ENCODE results near the gene IRAK3. TPM values are rescaled to one million over a fixed set of nuclear protein-coding genes. Genes with fewer than 3 reads are reported as not detected.
A peak's percentile ranks its signal among the peaks of the same experiment; 100 is the strongest.

IRAK3 gene, protein sequence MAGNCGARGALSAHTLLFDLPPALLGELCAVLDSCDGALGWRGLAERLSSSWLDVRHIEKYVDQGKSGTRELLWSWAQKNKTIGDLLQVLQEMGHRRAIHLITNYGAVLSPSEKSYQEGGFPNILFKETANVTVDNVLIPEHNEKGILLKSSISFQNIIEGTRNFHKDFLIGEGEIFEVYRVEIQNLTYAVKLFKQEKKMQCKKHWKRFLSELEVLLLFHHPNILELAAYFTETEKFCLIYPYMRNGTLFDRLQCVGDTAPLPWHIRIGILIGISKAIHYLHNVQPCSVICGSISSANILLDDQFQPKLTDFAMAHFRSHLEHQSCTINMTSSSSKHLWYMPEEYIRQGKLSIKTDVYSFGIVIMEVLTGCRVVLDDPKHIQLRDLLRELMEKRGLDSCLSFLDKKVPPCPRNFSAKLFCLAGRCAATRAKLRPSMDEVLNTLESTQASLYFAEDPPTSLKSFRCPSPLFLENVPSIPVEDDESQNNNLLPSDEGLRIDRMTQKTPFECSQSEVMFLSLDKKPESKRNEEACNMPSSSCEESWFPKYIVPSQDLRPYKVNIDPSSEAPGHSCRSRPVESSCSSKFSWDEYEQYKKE
- 49.8 and 57.3 TPM in 2 replicates for total RNA-seq (2014; rRNA removed; shearing (Covaris generic))

DNA sequence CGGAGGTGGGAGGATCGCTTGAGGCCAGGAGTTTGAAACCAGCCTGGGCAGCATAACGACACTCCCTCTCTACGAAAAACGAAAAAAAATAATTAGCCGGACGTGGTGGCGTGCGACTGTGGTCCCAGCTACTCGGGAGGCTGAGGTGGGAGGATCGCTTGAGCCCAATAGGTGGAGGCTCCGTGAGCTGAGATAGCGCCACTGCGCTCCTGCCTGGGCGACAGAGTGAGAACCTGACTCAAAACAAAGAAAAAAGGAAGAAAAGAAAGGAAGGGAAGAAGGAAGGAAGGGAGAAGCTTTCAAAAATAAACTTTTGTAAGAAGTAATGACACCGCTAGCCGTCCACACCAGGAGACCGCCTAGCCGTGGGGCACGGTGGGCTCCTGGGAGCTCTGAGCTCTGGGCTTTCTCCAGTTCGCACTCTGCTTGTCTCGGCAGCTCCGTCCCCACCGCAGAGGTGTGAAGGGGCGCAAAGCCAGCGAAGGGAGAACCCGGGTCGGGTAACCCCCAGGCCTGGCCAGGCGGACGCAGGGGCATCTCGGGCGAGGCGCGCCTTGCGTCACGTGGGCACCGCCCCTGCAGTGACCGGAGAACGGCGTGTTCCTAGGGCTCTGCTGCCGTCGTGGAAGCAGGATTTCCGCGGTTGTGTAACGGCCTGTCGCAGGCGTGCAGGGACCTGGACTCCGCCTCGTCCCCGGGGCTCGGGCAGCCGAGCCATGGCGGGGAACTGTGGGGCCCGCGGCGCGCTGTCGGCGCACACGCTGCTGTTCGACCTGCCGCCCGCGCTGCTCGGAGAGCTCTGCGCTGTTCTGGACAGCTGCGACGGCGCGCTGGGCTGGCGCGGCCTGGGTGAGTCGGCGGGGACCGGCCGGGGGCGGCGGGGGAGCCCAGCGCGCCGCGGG is at the start of gene IRAK3:
Gene IRAK3 (plus strand): TSS at position 631 of the 902 bp plus-strand sequence. CDS start 86 bp downstream, at position 717.
- DNase-seq: peak; percentile 77 to 78
- Histone ChIP-seq H3K27me3 (no peaks in the 10 kb centered on the region), H3K27ac (peak within 1 kb of the TSS; percentile 91), H3K4me3 (peak within 1 kb of the TSS; percentile 70), H3K36me3 (peaks cover 14% of the 10 kb centered on the region), H3K4me1 (peaks cover 6% of the 10 kb centered on the region; the same call in 1 of the 2 replicates), H3K9me3 (replicated peaks) (peaks cover 5% of the 10 kb centered on the region; the same call in 1 of the 2 replicates)

DNA sequence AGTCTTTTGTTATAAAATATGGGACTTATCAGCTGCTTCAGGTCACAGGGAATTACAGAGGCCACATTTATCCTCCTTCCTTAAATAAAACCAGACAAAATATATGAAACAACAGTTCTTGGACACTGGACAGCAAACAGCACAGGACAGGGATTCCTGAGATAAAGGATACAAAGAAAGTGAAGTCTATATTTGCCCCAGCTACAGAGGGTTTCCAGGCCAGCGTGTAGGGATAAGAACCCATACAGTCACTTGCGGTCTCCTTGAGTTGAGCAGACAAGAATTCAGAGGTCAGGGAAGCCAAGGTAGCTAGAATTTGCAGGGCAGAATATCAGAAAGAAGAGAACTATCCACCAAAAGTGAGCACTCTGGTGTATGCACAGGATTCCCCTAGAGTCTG is 49.7 kb upstream of the IRAK3 start:
- Histone ChIP-seq H3K27ac (no peak overlapping the region), H3K27me3 (no peaks in the 10 kb centered on the region), H3K36me3 (peaks cover 60% of the 10 kb centered on the region), H3K4me1 (no peaks in the 10 kb centered on the region), H3K4me3 (no peak overlapping the region), H3K9me3 (replicated peaks) (peaks cover 22% of the 10 kb centered on the region)
- DNase-seq: no peak

DNA sequence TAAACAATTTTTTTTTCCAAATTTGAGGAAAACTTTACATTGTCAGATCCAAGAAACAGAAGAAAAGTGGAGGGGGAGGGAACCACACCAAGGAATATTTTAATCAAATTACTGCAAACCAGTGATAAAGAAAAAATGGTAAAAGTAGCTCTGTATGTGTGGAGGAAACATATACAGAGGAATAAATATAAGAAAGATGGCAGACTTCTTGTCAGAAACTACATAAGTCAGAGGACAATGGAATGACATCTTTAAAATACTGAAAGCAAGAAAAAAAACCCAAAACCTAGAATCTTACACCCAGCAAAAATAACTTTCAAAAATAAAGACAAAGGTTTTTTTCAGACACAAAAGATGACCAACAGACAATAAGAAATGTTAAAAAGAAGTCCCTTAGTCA is 48.3 kb upstream of the IRAK3 start:
- no peak overlapping the region for H3K4me3 ChIP-seq
- no peaks in the 10 kb centered on the region for H3K4me1 ChIP-seq
- no peaks in the 10 kb centered on the region for H3K27me3 ChIP-seq
- no peak overlapping the region for H3K27ac ChIP-seq
- peak in 1 of 2 experiments; percentile 34 for DNase-seq
- peaks cover 60% of the 10 kb centered on the region for H3K36me3 ChIP-seq
- peaks cover 22% of the 10 kb centered on the region for H3K9me3 ChIP-seq (replicated peaks)

DNA sequence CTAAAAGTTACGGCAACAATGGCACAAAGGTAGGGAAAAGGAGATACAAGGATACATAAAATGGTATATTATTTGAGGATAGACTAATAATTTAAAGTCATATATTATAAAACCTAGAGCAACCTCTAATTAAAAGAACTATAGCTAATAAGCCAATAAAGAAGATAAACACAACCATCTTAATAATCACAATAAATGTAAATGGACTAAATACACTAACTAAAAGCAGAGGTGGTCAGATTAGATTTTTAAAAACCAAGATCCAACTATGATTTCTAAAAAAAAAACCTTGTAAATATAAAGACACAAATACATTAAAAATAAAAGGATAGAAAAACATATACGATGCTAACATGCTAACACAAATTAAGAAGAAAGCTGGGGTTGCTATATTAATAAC is 47.7 kb upstream of the IRAK3 start:
- H3K36me3 ChIP-seq: peaks cover 57% of the 10 kb centered on the region
- no peak overlapping the region for H3K27ac ChIP-seq
- no peak for DNase-seq
- no peaks in the 10 kb centered on the region for H3K4me1 ChIP-seq
- H3K27me3 ChIP-seq: no peaks in the 10 kb centered on the region
- no peak overlapping the region for H3K4me3 ChIP-seq
- peaks cover 22% of the 10 kb centered on the region for H3K9me3 ChIP-seq (replicated peaks)

DNA sequence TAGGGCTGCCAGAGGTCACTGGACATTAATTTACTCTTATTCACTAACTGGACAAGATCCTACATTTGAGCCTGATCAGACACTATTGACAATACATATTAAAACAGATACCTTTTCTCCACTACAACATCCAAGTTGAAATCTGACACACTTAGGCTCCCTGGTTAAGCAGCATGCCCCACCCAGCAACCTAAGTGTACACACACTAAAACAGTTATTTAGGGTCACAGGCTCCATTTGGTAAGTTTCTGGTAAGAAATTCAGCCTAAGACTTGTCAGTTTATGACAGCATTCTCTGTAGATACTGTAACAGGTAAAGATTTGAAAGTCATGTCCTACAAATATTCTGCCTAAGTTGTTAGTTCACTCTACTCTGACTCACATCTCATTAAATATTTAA is 46.2 kb upstream of the IRAK3 start:
- DNase-seq: no peak
- no peak overlapping the region for H3K27ac ChIP-seq
- no peaks in the 10 kb centered on the region for H3K4me1 ChIP-seq
- H3K27me3 ChIP-seq: no peaks in the 10 kb centered on the region
- no peak overlapping the region for H3K4me3 ChIP-seq
- H3K9me3 ChIP-seq (replicated peaks): peaks cover 22% of the 10 kb centered on the region
- H3K36me3 ChIP-seq: peaks cover 45% of the 10 kb centered on the region

DNA sequence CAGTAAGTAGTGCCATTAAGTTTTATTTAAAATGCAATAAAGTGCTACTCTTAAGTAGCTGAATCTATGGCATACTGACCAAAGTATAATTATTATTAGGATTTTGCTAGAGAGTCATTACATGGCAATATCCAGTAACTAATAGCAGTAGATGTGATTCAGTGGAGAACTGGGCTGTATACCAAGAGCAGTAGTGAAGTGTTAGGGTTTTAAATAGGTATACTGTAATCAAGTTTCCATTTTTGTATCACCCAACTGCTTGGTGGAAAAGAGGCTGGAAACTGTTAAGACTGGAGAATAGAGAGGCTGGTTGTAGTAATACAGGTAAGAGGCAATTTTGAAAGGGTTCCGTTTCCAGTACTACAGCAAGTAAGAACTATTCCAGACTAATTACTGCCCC is 45.1 kb upstream of the IRAK3 start:
- Histone ChIP-seq H3K27ac (no peak overlapping the region), H3K4me1 (no peaks in the 10 kb centered on the region), H3K27me3 (no peaks in the 10 kb centered on the region), H3K9me3 (replicated peaks) (peaks cover 22% of the 10 kb centered on the region), H3K36me3 (peaks cover 36% of the 10 kb centered on the region), H3K4me3 (no peak overlapping the region)
- no peak for DNase-seq

DNA sequence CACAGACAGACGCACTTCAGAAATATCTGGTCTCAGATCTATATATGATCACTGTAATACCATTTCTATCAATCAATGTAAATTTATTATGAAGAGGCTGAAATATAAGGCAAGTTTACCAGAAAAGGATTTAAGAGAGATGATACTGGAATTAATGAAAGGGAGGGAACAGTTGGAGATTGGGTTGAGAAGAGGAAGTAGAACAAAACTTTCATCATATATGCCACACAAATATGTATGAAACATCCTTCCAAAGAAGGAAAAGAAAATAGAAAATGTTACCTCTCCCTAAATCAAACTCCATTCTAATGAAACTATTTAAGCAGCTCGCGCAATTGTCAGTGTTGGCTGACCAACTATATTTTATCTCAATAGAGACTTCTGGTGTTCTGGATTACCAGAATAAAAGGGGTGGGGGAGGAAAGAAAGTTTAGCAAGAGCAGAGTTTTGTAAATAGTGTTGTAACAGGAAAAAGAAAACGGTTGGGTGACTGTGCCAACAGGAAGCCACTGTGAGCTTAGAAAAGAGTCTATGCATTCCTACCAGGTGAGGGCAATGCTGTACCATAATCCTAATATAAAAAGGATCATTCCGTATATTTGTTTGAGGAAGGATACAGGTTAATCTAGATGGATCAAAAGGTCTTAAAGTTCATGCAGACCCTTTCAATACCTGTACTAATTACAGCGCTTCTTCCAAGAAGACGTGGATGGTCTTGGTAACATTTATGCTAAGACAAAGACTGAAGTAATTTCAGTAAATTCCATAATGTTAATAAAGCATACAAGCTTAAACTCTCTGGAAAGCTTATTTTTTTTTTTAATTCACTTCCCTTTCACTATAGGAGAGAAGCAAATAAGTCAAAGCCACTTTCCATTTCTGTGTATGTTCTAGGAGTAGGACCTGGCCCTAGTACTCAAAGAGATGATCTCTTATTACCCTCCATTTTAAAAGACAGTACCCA is 43.9 kb upstream of the IRAK3 start:
- DNase-seq: peak; percentile 18 to 58
- Histone ChIP-seq H3K9me3 (replicated peaks) (peaks cover 22% of the 10 kb centered on the region), H3K4me3 (no peak overlapping the region), H3K36me3 (peaks cover 30% of the 10 kb centered on the region), H3K27me3 (no peaks in the 10 kb centered on the region), H3K27ac (no peak overlapping the region), H3K4me1 (no peaks in the 10 kb centered on the region)

DNA sequence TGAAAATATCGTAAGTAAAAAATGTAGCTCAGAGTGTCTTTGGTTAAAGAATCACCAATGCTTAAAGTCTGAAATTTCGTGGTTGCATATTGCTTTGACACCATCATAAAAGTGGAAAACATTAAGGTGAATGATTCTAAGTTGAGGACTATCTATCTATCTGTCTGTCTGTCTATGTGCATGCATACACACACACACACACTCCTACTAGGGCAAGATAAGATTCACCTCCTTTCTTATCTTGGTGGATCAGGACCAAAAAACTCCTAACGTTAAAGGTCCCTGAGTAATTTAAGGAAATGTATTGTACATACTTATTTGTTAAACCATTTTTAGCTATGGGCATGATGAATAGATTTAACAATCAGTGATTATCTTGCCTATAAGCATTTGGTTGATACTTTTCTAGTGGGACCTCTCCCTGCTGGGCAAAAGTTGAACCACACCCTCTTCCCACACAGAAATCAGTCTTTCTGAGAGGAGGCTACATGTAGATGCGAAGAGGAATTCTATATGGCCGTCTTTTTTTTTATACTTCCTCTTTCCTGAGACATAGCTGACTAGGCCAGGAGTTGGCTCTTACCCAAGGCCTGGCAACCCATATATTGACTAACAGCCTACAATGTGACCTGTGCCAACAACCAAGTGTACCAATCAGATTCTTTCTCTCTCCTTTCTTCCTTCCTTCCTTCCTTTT is 39.2 kb upstream of the IRAK3 start:
- Histone ChIP-seq H3K36me3 (peaks cover 10% of the 10 kb centered on the region), H3K9me3 (replicated peaks) (no peaks in the 10 kb centered on the region)

DNA sequence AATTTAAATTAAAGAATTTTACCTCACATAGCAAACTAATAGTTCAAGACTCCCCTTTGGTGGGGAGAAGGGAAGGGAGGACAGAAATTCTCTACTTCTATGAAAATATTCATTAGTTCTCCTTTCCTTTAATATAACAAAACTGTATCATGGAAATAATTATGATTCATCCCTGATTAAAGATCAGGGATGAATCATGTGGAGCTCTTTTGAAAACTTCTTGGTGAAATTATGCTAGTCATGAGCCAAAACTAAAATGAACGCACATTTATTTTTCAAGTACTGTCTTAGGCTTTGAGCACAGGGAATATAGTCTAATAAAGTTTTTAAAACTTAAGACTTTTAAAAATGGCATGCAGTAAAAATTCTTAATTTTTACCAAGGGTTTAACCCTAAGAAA is 36.3 kb upstream of the IRAK3 start:
- no peaks in the 10 kb centered on the region for H3K27me3 ChIP-seq
- H3K4me1 ChIP-seq: no peaks in the 10 kb centered on the region
- no peak for DNase-seq
- H3K36me3 ChIP-seq: peaks cover 7% of the 10 kb centered on the region
- H3K9me3 ChIP-seq (replicated peaks): no peaks in the 10 kb centered on the region
- H3K4me3 ChIP-seq: no peak overlapping the region
- no peak overlapping the region for H3K27ac ChIP-seq

More for the DNA sequence above, 39.2 kb upstream of the IRAK3 start:
- DNase-seq: no peak
- no peaks in the 10 kb centered on the region for H3K27me3 ChIP-seq
- no peak overlapping the region for H3K4me3 ChIP-seq
- no peak overlapping the region for H3K27ac ChIP-seq
- no peaks in the 10 kb centered on the region for H3K4me1 ChIP-seq

DNA sequence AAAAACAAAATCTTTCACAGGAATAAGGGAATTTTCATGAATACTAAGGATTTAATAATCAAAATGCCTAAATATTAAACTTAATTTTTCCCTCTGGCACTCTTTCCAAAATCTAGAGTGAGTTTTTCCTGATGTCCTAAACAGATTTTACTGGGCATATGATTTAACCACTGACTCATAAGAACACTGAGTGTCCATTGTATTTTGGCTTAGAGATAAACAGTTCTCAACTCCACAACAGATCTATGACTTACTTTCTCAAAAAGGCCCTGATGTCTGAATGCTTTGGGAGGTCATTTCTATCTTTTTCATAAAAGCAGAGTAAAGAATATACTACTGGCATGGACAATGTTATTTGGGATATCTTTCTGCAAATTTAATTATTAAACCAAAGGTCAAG is 34.2 kb upstream of the IRAK3 start:
- H3K9me3 ChIP-seq (replicated peaks): no peaks in the 10 kb centered on the region
- peaks cover 10% of the 10 kb centered on the region for H3K36me3 ChIP-seq
- no peak for DNase-seq
- no peaks in the 10 kb centered on the region for H3K27me3 ChIP-seq
- H3K27ac ChIP-seq: no peak overlapping the region
- no peaks in the 10 kb centered on the region for H3K4me1 ChIP-seq
- H3K4me3 ChIP-seq: no peak overlapping the region

DNA sequence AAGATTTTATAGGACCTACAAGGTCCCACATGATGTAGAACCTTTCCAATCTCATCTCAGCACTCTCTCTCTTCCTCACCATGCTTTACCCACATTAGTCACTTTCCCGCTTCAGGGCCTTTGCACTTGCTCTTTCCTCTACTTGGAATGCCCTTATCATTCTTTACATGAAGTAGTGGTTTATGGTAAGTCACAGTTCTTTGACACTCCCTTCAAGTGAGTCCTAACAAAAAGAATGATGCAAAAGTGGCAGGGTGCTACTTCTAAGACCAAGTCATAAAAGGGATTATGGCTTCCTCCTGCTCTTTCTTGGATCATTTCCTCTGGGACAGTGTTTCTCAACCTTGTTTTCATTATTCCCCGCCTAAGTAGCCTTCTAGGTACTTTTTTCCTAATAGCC is 32.4 kb upstream of the IRAK3 start:
- H3K4me3 ChIP-seq: no peak overlapping the region
- no peaks in the 10 kb centered on the region for H3K27me3 ChIP-seq
- no peak for DNase-seq
- H3K9me3 ChIP-seq (replicated peaks): 0 out of 2 replicates have a peak, but pooled peaks cover 3% of the 10 kb centered on the region
- no peak overlapping the region for H3K27ac ChIP-seq
- no peaks in the 10 kb centered on the region for H3K4me1 ChIP-seq
- H3K36me3 ChIP-seq: peaks cover 4% of the 10 kb centered on the region

DNA sequence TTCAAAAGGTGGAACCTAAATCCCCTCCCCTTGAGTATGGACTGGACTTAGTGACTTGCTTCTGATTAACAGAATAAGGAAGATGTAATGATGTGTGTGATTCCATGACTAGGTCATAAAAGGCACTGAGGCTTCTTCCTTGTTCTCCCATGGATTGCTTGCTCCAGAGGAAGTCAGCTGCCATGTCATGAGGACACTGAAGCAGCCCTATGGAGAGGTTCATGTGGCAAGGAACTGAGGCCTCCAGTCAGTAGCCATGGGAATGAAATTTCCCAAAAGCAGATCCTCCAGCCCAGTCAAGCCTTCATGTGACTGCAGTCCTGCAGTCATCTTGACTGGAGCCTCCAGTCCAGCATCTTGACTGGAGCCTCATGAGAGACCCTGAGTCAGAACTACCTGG is 29.9 kb upstream of the IRAK3 start:
- Histone ChIP-seq H3K27ac (no peak overlapping the region), H3K4me3 (no peak overlapping the region), H3K36me3 (peaks cover 6% of the 10 kb centered on the region), H3K4me1 (no peaks in the 10 kb centered on the region), H3K9me3 (replicated peaks) (0 out of 2 replicates have a peak, but pooled peaks cover 3% of the 10 kb centered on the region), H3K27me3 (no peaks in the 10 kb centered on the region)
- DNase-seq: no peak

DNA sequence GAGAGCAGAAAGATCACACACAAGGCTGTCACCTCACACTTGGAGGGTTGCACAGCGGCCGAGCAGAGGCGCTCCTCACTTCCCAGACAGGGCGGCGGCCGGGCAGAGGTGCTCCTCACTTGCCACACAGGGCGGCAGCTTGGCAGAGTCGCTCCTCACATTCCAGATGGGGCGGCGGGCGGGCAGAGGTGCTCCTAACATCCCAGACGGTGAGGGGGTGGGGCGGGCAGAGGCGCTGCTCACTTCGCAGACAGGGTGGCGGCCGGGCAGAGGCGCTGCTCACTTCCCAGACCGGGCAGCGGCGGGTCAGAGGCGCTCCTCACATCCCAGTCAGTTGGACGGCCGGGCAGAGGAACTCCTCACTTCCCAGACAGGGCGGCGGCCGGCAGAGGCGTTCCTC is 28.3 kb upstream of the IRAK3 start:
- no peaks in the 10 kb centered on the region for H3K27me3 ChIP-seq
- H3K4me1 ChIP-seq: no peaks in the 10 kb centered on the region
- peaks cover 11% of the 10 kb centered on the region for H3K36me3 ChIP-seq
- no peak overlapping the region for H3K4me3 ChIP-seq
- no peak for DNase-seq
- H3K9me3 ChIP-seq (replicated peaks): peaks cover 10% of the 10 kb centered on the region
- H3K27ac ChIP-seq: no peak overlapping the region
